K562 (cell line): Measurements from ENCODE around the gene TYW3. TPM values are rescaled to one million over a fixed set of nuclear protein-coding genes. Genes with fewer than 3 reads are reported as not detected.

ENCODE experiments used
- ATAC-seq: fragments of 200-7000 bp; cut with Tn5 transposase; 3 replicates; pipeline ENCODE4 v1.9.1; 2020; ENCODE audit warnings: moderate library complexity
- BruUV-seq: library from RNA; stranded (reverse); fragments of 400-500 nt; replicated peaks from 2 replicates; lab custom pipeline; 2021; lab: Mats Ljungman, UMichigan
- CTCF ChIA-PET: fragments of 300-600 bp; formaldehyde crosslinking; extraction: SDS; loops from one replicate; lab custom pipeline; 2021; ENCODE audit warnings: low intra/inter-chr PET ratio; lab: Yijun Ruan, JAX
- POLR2A ChIA-PET: fragments of 300-600, 350-650 bp; sonication (Branson Sonifier 250); formaldehyde crosslinking; extraction: SDS; loops from one replicate; lab custom pipeline; 2021; ENCODE audit warnings: antibody characterized with exemption, inconsistent platforms; lab: Yijun Ruan, JAX
- DNase-seq, 4 experiments: peaks; one replicate each; pipeline versions ENCODE4 v3.0.0 to v3.0.0-alpha.2; 2011 to 2018; ENCODE audit warnings: low spot score in 3 of 4, mixed read lengths in 3 of 4; ENCODE audit errors: extremely low read depth in 1 of 4
- FAIRE-seq: peaks from 2 replicates; lab custom pipeline; 2011; peaks lifted over from hg19 to GRCh38; lab: Jason Lieb, UNC
- H2AFZ ChIP-seq: 2 replicates; pipeline ENCODE4 v1.6.0; 2011; ENCODE audit warnings: low read depth, low read length, control low read depth, inconsistent platforms
- H3K27ac ChIP-seq: fragments of 200-600 bp; 3 replicates; pipeline ENCODE4 v1.8.0; 2011; ENCODE audit warnings: low read depth, mild to moderate bottlenecking, control low read depth, inconsistent platforms, low read length, moderate library complexity, mixed read lengths; ENCODE audit errors: extremely low read depth
- H3K27me3 ChIP-seq, 2 experiments: fragments of 300-600 bp in 1 of 2; 2 replicates in 1 of 2; 3 replicates in 1 of 2; pipeline versions ENCODE4 v1.6.0 to v1.8.0; 2011; ENCODE audit warnings: inconsistent platforms in 2 of 2, low read length in 2 of 2, mild to moderate bottlenecking in 1 of 2, mixed read lengths in 1 of 2, moderate library complexity in 1 of 2; ENCODE audit not compliant: control insufficient read depth in 2 of 2, insufficient read depth in 2 of 2
- H3K36me3 ChIP-seq: fragments of 300-600 bp; 3 replicates; pipeline ENCODE4 v1.8.0; 2011; ENCODE audit warnings: mild to moderate bottlenecking, low read length, inconsistent platforms; ENCODE audit not compliant: control insufficient read depth, insufficient read depth
- H3K4me1 ChIP-seq, 2 experiments: fragments of 200-600 bp in 1 of 2; replicated peaks in 1 of 2; 2 replicates in 1 of 2; 3 replicates in 1 of 2; pipeline versions ENCODE4 v1.5.1 to v1.8.0; 2011; ENCODE audit warnings: inconsistent platforms in 2 of 2, low read length in 2 of 2, mild to moderate bottlenecking in 1 of 2, mixed read lengths in 1 of 2, moderate library complexity in 1 of 2; ENCODE audit not compliant: control insufficient read depth in 2 of 2, insufficient read depth in 2 of 2
- H3K4me2 ChIP-seq: 2 replicates; pipeline ENCODE4 v1.6.1; 2011; ENCODE audit warnings: low read length, control low read depth, inconsistent platforms, mixed read lengths; ENCODE audit not compliant: insufficient read depth
- H3K4me3 ChIP-seq: fragments of 200-600 bp; sonication (generic), shearing (Covaris generic); 2 replicates; pipeline ENCODE4 v1.5.1; 2016; ENCODE audit warnings: control low read depth, inconsistent platforms
- H3K79me2 ChIP-seq: fragments of 200-600 bp; 3 replicates; pipeline ENCODE4 v1.8.0; 2011; ENCODE audit warnings: low read length, inconsistent platforms; ENCODE audit not compliant: control insufficient read depth, insufficient read depth
- H3K9ac ChIP-seq, 2 experiments: 2 replicates each; pipeline versions ENCODE4 v1.6.0 to v1.6.1; 2011; ENCODE audit warnings: low read depth in 2 of 2, low read length in 2 of 2, control low read depth in 1 of 2, inconsistent platforms in 1 of 2, mild to moderate bottlenecking in 1 of 2, mixed read lengths in 1 of 2; ENCODE audit not compliant: insufficient read depth in 1 of 2
- H3K9me1 ChIP-seq: one replicate; pipeline ENCODE4 v1.6.0; 2011; ENCODE audit warnings: inconsistent platforms, mild to moderate bottlenecking, low read length, moderate library complexity; ENCODE audit not compliant: control insufficient read depth, insufficient read depth
- H3K9me3 ChIP-seq: replicated peaks from 2 replicates; pipeline ENCODE4 v1.5.1; 2011; ENCODE audit warnings: low read depth, low read length, inconsistent platforms; ENCODE audit not compliant: control insufficient read depth, insufficient read depth
- H4K20me1 ChIP-seq: replicated peaks from 2 replicates; pipeline ENCODE4 v1.6.1; 2011; ENCODE audit warnings: low read length, inconsistent platforms, mixed read lengths; ENCODE audit not compliant: control insufficient read depth, insufficient read depth
- BACH1 ChIP-seq: fragments of 200-800 bp; sonication (Bioruptor generic); IDR thresholded peaks from 2 replicates; pipeline ENCODE4 v1.6.1; 2016; ENCODE audit warnings: missing genetic modification characterization, missing compliant biosample characterization
- BDP1 ChIP-seq: IDR thresholded peaks from 3 replicates; pipeline ENCODE4 v1.6.1; 2011; ENCODE audit not compliant: insufficient read length, insufficient read depth
- CTCF ChIP-seq, 3 experiments: IDR thresholded peaks in 2 of 3; conservative IDR thresholded peaks in 1 of 3; 2 replicates each; pipeline ENCODE4 v1.5.1; 2011 to 2012; ENCODE audit warnings: low read length in 3 of 3, mild to moderate bottlenecking in 3 of 3, control low read depth in 2 of 3, improper control_type of control experiment in 1 of 3, inconsistent platforms in 1 of 3, low read depth in 1 of 3, mixed read lengths in 1 of 3, moderate library complexity in 1 of 3; ENCODE audit not compliant: insufficient read depth in 2 of 3
- GMEB1 ChIP-seq: fragments of 250-450 bp; sonication (Bioruptor Pico); IDR thresholded peaks from 2 replicates; pipeline ENCODE4 v1.4.0; 2020; ENCODE audit warnings: mild to moderate bottlenecking
- HDGF ChIP-seq: fragments of 450-650 bp; IDR thresholded peaks from 2 replicates; pipeline ENCODE4 v1.6.1; 2016
- MAFF ChIP-seq: IDR thresholded peaks from 2 replicates; pipeline ENCODE4 v1.6.1; 2012; ENCODE audit warnings: low read length, improper control_type of control experiment
- NCOA2 ChIP-seq, 2 experiments: fragments of 450-650 bp; IDR thresholded peaks; 2 replicates each; pipeline ENCODE4 v1.6.1; 2018; ENCODE audit warnings: mild to moderate bottlenecking in 2 of 2, moderate library complexity in 1 of 2; ENCODE audit not compliant: partially characterized antibody in 2 of 2
- NEUROD1 ChIP-seq: fragments of 150-350 bp; IDR thresholded peaks from 2 replicates; pipeline ENCODE4 v1.6.1; 2014; ENCODE audit warnings: borderline replicate concordance, low read length, low read depth; ENCODE audit not compliant: partially characterized antibody
- SAP30 ChIP-seq: fragments of 200-600 bp; sonication (generic); IDR thresholded peaks from 2 replicates; pipeline ENCODE4 v1.6.1; 2012; ENCODE audit warnings: borderline replicate concordance, low read depth, mild to moderate bottlenecking, moderate library complexity, low read length, control low read depth, inconsistent platforms; ENCODE audit not compliant: insufficient read depth, poor library complexity, severe bottlenecking
- TEAD2 ChIP-seq: fragments of 450-650 bp; IDR thresholded peaks from 2 replicates; pipeline ENCODE4 v1.6.1; 2016; ENCODE audit warnings: missing genetic modification characterization, control low read depth, missing compliant biosample characterization
- ZBTB33 ChIP-seq: sonication (generic); formaldehyde crosslinking; IDR thresholded peaks from 2 replicates; pipeline ENCODE4 v1.8.1; 2023; ENCODE audit warnings: mild to moderate bottlenecking, missing genetic modification reagents
- ZNF224 ChIP-seq: sonication (generic); formaldehyde crosslinking; IDR thresholded peaks from 2 replicates; pipeline ENCODE4 v1.8.0; 2022; ENCODE audit warnings: mild to moderate bottlenecking, missing genetic modification reagents
- ZNF316 ChIP-seq: fragments of 450-650 bp; IDR thresholded peaks from 2 replicates; pipeline ENCODE4 v1.6.1; 2016
- in situ Hi-C: fragments of 300-500 bp; cut with MboI; formaldehyde crosslinking; loops from 4 replicates; pipeline ENCODE4 v1.15.0; 2018; ENCODE audit warnings: inconsistent platforms, mixed read lengths
- intact Hi-C: fragments of 100-400 bp; cut with micrococcal nuclease; formaldehyde crosslinking; loops from 2 replicates; pipeline ENCODE4 v1.14.2; 2022
- polyA plus RNA-seq, 8 experiments: library from polyadenylated mRNA; depleted of rRNA in 4 of 8; stranded (reverse) in 5 of 8; unstranded in 3 of 8; fragments of >200 nt; fragmentation: Nextera tagmentation in 2 of 8; fragmentation: Illumina TruSeq in 1 of 8; extraction: Ambion mirVana in 2 of 8; extraction: Trizol in 1 of 8; gene quantifications; 2 replicates each; pipeline versions ENCODE4 v1.2.1 to v1.2.3, GENCODE V29; 2011 to 2014; ENCODE audit warnings: inconsistent platforms in 1 of 8, missing spikeins in 1 of 8
- total RNA-seq, 7 experiments: library from RNA; depleted of rRNA in 6 of 7; stranded (reverse); fragments of >200 nt in 6 of 7; fragmentation: Illumina TruSeq in 2 of 7; extraction: Trizol in 2 of 7; gene quantifications; 2 replicates each; pipeline versions ENCODE4 v1.2.1 to v1.2.3, GENCODE V29; 2011 to 2021; ENCODE audit warnings: low replicate concordance in 1 of 7

The TYW3 gene
- total and polyA plus RNA-seq, 9 of the 15 experiments (the other 6 are each of a cell fraction or from before 2014, with no cell fraction given) = 22.0 to 54.0 (median 41.1) TPM

- H3K4me1 ChIP-seq = no peaks in the 10 kb centered on the region
- in situ Hi-C loops = no loop called here
- no peak overlapping the region for H3K4me2 ChIP-seq
- DNase-seq (no peak), FAIRE-seq (no peak), ATAC-seq (no peak)
- TF ChIP-seq NEUROD1 (no peak), ZNF224 (CRISPR knock-in tag) (no peak), TEAD2 (no peak), CTCF (IDR thresholded peaks at IDR 0.05 in 2 of 3, conservative IDR thresholded peaks at IDR 0.05 in 1 of 3; ENCODE audit: insufficient read depth in 2 of 3, low read depth in 1 of 3, low read length in 3 of 3) (no peak), ZBTB33 (CRISPR knock-in tag) (no peak), HDGF (no peak), SAP30 (no peak), ZNF316 (peak; percentile 55; the same call in 1 of the 2 replicates), BDP1 (no peak), GMEB1 (CRISPR knock-in tag) (no peak), BACH1 (tag) (no peak), MAFF (peak; percentile 33; the same call in 1 of the 2 replicates), NCOA2 (IDR thresholded peaks at IDR 0.05; ENCODE audit: partially characterized antibody in 2 of 2) (no peak)
- no peaks in the 10 kb centered on the region for H4K20me1 ChIP-seq
- no peak overlapping the region for H3K9ac ChIP-seq
- no peak overlapping the region for H3K4me3 ChIP-seq
- no peak overlapping the region for H3K27ac ChIP-seq
- intact Hi-C loops = no loop called here
- no peaks in the 10 kb centered on the region for H3K36me3 ChIP-seq
- no peaks in the 10 kb centered on the region for H3K79me2 ChIP-seq
- H3K27me3 ChIP-seq = no peaks in the 10 kb centered on the region
- POLR2A ChIA-PET = interaction anchor here (0.6 kb wide), 2 partner anchors 18 to 174 kb away, joined by 3 to 4 read pairs; no protein-coding TSS in a partner anchor
- no TSS peak for BruUV-seq
- no peaks in the 10 kb centered on the region for H3K9me1 ChIP-seq
- CTCF ChIA-PET = no interaction called here
- no peak overlapping the region for H2AFZ ChIP-seq
- H3K9me3 ChIP-seq = no peaks in the 10 kb centered on the region
Observed at GRCh38 chr1:74785944-74786343, 53.0 kb downstream of the TYW3 start.
